ENCODE data around the gene TNS1.

Gene TNS1

DNA sequence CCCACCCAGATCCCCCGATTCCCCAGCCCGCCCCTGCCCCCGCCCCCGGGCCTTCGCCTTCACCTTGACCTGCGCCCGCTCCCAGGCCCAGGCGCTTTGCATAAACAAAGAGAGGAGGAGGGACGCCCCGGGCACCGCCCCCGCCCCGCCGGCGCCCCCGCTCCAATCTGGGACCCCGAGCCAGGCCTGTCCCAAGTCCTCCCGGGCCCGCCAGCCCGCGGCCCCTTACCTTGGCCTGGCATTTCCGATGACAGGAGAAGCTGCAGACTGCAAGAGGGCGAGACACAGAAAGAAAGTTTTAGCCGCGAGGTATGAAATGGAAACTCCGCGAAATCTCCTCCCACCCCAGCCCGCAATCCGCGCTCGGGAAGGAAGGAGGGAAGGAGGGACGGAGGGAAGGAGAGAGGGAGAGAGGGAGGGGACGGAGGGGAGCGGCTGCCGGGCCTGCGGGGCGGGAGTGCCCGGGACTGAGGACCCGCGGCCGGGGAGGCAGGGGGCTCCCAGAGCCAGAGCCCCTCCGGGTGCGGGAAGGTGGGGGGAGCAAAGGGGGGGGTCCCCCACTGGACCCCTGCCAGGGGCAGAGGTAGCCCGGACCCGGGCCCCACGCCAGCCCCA is 24.2 kb downstream of the TNS1 start:
- peak; percentile 10 for DNase-seq

DNA sequence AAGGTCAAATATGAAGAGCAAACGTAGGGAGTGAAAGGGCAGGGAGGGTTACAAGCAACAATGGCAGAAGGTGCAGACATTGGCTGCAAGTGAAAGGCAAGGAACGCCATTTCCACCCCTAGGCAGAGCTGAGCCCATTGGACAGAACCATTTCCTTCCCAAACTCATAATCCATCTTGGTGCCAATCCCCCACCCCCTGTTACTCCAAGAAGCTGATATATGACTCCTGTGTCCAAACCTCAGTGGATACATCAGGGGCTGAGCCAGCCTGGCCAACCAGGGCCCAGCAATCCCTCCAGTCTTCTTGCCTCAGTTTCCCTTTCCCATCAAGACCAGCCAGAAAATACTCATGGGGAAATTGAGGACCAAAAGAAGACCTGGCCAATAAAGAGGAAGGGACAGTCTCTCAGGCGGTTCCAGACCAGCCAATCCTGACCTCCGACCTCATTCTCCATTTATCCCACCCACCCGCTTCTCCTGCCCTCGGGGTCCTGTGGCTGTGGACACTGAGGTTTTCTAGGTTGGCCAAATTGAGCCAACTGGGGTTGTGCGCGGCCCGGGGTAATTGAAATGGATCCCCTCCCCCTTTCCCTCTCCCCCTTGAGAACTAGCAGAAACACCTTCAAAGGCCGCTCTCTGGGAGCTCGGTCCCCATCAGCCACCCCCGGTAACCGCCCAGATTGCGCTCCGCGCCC is 24.8 kb downstream of the TNS1 start:
- DNase-seq: no peak

DNA sequence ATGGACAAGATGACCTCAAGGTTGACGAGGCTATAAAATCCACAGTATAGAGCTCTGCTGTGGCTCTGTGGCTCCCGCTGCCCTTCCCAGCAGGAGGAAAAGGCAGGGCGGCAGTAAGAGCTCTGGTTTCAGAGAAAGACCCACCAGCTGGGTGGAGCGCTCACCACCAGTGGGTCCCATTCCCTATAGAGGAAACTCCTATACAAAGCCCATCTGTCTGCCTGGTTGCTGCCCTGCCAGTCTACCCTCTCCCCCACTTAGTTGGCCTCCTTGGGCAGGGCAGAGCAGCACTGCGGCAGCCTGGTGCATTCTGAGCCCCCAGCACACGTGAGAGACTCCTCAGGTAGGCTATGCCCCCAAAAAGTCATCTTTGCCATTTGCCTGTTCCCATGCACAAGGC is 26.5 kb downstream of the TNS1 start:
- no peak for DNase-seq

DNA sequence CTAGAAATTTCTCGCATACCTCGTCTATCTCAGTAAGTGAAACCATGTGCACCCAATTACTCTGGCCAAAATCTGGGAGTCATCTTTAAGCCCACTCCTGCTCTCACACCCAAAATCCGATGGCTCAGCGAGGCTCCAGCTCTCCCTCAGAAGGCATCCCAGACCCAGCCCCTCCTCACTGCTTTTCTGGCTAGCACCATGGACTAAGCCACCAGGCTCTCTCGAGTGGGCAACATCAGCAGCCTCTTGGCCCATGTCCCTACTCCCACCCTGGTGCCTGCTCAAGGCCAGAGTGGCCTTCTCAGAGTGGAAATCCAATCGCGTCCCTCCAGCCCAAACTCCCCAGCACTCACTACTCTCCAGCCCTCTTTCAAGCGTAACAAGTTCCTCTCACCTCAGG is 27.2 kb downstream of the TNS1 start:
- no peak for DNase-seq

DNA sequence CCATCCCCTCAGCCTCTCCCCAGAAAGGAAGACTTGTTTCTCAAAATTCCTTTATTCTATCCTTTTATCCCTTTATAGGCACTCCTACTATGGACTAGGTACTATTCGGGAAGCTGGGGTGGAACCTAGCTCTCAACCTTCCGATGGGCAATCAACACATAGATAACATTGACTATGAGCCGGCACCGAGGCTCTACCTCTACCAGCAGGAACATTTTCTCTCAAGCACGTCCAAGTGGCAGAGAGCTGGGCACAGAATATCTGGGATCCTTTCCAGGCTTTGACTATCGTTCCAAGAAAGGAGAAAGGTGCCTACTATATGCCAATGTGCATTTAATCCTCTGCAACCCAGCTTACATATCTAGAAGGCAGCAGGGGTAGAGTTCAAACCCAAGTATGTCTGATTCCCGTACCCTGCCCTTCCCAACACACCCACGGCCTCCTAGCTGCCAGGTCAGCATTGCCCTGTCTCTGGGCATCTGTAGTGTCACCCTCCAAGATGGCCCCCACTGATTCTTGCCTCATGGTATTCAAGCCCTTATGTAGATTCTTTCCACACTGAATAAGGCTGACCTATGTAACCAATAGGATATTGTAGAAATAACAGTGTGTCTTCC is 28.3 kb downstream of the TNS1 start:
- DNase-seq: no peak

DNA sequence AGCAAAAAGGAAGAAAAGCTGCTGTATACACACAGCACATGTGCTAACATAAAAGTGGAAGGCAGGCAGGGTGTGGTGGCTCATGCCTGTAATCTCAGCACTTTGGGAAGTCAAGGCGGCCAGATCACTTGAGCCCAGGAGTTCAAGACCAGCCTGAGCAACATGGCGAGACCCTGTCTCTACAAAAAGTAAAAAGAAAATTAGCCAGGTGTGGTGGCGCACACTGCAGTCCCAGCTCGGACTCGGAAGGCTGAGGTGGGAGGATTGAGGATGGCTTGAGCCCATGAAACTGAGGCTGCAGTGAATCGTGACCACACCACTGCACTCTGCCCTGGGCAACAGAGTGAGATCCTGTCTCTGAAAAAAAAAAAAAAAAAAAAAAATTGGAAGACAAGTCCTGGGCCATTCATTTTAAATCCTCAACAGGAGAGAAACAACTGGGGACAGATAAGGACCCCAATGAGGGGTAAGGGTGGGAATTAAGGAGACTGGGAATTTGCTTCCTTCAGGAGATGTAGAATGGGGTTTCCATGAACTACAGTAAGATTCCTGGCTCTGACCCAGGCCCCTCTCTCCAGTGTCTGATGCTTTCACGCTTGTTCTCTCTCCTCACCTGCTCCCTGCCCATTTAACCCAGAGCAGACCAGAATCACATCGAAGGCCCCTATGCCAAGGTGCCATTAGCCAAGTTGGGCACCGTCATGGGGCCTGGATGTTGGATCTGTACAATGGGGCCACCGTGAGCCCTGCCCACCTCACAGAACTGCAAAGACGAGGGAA is 29.6 kb downstream of the TNS1 start:
- DNase-seq: no peak

DNA sequence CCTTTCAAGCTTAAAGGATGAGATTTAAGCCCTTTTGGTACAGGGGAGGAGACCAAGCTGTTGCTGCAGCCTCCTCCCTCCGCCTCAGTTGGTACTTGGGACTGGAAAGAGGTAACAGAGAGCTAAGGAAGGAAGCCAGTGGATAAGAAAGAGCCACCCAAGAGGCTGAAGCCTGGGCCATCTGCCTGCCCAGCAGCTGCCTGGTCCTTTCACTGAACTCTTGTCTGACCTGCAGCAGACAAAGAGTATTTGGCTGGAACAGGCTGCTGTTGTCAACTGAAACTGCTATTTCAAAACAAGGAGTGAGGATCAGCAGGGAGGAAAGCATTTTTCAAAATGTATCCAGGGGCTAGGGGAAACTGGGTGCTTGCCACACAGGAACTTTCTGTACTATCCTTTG is 30.3 kb downstream of the TNS1 start:
- DNase-seq: no peak

DNA sequence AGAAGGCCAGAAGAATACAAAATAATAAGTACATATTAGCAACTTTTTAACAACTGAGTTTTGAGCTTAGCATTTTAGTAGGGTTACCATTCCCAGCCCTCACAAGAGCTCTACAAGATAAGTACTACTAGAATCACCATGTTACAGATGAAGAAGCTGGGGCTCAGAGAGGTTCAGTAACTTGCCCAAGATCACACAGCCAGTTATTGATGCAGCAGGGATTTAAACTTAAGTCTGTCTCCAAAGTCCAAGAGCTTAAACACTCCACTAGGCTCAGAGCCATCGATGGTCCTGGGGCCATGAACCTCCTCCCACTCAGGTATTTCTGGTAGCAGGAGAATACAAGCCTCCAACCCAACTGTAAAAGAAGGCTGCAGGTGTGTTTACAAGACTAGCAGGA is 30.8 kb downstream of the TNS1 start:
- DNase-seq: no peak

DNA sequence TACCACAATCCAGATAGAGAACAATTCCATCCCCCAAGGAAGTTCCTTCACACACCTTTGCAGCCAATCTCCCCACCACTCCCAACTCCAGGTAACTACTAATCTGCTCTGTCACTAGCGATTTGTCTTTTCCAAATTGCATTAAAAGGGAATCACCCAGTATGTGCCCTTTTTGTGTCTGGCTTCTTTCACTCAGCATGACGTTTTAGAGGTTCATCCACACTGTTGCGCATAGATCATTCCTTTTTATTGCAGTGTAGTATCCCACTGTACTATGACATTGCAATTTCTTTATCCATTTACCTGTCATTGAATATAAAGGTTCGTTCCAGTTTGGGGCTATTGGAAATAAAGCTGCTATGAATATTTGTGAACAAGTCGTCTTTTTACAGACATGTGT is 31.6 kb downstream of the TNS1 start:
- DNase-seq: no peak

DNA sequence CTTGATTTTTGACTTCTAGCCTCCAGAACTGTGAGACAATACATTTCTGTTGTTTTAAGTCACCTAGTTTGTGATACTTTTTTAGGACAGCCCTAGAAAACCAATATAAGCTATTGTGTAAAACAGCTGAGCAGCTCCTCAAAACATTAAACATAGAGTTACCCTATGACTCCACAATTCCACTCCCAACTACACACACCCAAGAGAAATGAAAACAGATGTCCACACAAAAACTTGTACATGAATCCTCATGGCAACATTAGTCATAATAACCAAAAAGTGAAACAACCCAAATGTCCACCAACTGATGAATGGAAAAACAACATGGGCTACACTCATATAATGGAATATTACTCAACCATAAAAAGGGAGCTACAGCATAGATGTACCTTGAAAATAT is 32.6 kb downstream of the TNS1 start:
- DNase-seq: no peak

DNA sequence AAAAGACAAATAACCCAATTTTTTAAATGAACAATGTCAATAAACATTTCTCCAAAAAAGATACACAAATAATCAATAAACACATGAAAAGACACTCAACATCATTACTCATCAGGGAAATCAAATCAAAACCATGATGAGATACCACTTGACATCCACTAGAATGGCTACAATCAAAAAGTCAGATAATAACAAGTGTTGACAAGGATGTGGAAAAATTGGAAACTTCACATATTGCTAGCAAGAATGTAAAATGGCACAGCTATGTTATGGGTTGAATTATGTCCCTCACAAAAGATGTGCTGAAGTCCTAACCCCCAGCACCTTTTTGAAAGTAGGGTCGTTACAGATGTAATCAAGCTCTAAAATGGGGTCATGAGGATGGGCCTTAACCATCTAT is 33.2 kb downstream of the TNS1 start:
- no peak for DNase-seq

DNA sequence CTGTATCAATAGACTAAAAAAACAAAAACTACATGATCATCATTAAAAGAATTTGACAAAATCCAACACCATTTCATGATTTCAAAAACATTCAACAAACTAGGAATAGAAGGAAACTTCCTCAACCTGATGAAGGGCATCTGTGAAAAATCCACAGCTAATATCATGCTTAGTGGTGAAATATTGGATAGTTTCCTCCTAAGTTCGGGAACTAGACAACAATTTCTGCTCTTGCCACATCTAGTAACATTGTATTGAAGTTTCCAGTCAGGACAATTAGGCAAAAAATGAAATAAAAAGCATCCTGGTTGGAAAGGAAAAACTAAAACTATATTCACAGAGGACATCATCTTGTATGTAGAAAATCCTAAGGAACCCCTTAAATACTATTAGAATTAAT is 34.8 kb downstream of the TNS1 start:
- no peak for DNase-seq

DNA sequence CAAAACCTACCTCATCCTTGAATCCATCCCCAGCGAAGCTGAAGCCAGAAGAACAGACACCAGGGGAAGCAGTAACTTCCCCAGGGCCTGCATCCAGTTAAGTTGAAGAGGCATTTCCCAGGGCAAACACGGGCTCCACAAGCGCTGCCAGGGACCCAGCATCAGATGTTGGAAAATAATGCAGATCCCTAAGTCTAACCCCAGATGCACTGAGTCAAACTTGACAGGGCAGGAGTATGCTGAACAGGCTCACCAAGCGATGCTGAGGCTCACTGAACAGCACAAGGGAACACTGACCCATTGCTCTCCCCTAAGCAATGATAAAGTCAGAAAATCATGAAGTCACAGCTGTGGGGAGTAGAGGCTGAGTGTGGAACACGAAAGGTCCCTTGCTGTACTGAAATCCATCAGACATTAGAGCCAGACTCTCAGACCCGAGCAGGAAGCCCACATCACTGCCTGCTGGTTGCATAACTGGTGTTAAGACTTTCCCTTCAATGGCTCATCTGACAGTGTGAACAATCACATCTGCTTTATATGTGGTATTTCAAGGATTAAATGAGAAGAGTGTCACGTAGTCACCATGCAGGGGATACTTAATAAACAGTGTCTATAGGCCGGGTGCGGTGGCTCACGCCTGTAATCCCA is 36.2 kb downstream of the TNS1 start:
- DNase-seq: no peak

DNA sequence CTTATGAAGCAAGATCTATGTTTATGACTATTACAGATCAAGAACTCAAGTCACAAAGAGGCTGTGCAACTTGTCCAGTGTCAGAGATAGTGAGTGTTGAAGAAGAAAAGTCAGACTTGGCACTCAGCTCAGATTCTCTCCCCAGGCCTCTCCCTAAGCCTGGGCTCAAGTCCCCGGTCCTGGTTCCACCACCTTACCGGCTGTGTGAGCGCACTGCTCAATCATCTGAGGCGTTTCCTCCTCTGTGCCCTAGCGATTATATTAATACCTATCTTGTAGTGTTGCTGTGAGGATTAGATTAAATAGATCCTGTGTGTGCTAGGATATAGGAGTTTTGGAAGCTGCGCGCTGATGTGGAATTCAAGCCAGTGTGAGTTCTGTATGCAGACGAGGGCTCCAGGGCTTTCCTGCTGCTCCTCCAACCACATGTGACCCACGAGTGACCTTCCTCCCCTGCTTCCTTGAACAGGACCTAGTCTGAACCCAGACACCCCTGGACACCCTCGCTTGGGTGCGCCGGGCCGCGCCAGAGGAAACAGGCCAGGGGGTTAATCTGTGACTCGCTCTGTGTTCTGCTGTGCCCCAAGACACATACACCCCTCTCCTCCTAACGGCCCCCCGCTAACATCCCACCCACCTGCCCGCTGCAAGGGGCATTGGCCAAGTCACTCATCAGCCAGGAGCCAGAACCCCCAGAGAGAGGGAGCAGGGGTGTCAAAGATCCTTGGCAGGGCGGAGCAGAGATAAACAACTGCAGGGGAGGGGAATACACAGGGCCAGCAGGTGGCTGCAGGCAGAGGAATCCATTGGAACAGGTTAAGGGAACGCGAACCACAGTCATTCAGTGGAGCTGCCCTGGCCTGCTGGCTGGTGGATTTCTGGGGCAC is 38.3 kb downstream of the TNS1 start:
- DNase-seq: no peak

DNA sequence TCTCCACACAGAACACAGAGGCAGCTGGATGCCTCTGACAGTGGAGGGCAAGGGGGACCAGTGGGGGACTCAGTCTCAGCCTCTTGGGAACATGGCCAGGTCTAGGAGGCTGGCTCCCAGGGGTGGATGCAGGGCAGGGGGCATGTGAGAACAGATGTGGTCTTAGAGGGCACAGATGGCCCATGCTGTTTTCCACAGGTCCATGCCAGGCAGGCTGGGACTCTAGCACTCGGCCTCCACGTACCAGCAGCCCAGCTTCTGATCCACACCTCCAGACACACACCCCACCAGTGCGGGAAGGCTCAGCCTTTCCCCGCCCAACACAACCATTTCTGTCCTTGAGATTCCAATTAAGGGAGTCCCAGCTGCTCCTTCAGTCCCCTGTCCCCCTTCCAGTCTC is 42.4 kb downstream of the TNS1 start:
- DNase-seq: no peak

DNA sequence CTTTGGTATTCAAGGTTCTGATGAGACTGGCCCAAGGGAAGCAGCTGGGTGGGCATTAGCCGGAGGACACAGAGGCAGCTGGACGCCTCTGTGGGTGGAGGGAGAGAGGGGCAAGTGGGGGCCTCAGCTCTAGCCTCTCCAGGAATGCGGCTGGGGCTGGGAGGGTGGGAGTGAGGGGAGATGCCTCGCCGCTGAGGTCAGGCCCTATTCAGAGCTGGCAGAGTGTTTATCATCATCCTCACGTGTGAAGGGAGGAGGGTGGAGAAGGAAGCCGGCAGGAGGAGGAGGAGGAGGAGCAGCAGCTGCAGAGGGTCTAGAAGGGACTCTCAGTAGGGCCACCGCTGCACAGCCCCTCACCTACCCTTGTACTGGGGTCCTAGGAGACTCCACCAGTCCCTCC is 43.1 kb downstream of the TNS1 start:
- DNase-seq: no peak

DNA sequence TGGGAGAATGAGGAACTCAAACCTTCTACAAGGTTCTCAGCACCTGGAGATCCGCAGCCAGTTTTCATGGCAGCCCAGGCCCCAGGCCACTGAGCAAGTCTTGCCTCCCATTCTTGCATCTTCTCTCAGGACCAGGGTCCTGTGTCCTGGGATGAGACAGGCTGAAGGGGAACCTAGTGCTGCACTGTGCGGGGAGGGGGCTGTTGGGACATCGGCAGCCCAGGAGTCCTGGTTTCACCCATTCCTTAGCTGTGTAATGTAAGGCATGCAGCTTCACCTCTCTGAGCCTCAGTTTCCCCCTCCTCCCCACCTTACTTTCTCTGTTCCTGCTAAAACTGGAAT is 43.9 kb downstream of the TNS1 start:
- no peak for DNase-seq

DNA sequence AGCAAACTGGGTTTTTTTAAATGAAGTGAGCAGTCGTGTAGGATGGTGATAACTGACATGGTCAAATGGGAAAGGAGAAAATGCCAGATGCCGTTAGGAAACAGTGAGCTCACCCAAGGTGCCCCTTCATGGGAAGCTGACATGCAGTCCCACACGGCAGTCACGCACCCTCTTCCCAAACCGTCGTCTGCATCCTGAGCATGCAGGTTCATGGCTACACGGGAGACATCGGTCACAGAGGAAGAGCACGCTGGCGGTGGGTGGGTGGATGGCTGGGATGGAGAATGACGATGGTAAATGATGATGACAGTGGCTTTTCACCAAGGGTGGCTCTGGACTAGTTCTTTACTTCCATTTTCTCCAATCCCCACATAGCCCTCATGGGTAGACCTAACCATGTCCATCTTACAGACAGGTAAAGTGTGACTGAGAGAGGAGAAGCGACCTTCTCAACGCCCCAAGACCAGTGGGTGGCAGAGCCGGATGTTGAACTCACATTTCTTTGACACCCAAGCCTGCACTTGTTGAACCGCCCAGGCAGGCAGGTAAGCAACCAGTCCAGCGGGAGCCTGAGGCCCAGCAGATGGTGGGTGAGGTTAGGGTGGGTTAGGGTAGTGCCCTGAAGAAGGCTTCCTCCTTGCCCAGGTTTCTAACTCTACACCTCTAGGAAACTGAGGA is 44.5 kb downstream of the TNS1 start:
- DNase-seq: no peak

DNA sequence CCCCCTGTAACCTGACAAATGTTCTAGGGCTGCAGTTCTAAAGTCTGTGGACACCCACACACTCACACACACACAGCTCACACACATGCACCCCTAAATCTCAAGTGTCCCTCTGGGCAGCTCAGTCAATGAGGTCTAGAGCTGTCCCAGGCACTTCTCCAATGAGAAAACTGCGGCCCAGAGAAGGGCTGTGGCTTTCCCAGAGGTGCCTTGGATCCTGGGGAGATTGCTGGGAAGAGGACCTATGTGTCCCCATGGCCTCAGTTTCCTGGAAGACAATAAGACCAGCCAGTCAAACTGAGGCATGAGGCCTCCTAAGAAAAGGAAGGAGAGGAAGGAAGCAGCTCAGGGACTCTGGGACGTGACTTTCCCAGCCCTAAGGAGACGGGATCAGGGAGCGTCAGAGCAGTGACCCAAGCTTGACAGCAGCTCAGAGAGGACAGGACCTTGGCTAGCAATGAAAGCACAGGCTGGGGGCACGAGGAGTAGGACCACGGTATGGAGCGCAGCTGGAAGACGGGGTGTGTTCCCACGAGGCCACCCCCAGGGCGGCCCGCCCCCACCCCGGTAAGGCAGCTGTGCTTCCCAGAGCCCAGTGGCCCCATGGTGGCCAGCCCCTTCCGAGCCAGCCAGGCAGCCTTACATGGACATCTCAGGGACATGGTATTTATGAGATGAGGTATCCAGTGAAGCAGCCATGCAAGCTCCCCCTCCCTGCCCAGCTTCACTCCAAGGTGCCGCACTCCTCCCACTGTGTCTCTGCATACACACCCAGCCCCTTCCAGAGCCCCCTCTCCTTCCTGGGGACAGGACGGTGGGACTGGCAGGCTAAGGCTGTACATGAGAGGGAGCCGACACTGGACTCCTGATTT is 46.0 kb downstream of the TNS1 start:
- DNase-seq: no peak

DNA sequence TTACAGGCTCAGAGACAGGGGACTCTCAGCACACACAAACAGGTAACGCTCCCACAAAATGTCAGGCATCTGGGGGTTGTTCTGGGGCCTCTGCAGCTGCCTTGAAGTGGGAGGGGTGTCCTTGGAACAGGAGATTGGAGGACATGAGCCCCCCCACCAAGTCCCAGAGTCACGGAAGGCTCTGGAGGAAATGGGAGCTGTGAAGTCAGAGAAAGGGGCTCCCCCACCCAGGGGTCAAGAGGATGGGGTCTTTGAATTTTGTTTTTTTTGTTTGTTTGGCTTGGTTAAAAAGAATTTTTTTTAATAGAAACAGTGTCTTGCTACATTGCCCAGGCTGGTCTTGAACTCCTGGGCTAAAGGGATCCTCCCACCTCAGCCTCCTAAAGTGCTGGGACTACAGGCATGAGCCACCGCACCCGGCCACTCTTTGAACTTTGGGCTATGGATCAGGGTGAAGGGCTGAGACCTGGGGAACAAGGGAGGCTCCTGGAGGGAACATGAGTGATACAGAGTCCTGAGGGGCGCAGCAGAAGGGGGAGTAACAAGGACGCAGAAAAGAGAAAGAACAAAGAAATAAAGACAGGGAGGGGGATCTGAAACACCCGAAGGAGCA is 46.8 kb downstream of the TNS1 start:
- no peak for DNase-seq

Data from DMS79 (cell line).